Loucy (cell line): ENCODE data around the gene LPIN1.

Experiments
- H2AFZ ChIP-seq: fragments of 200-600 bp; sonication (generic); 2 replicates; pipeline ENCODE4 v1.6.0; 2016; ENCODE audit warnings: antibody characterized with exemption, mild to moderate bottlenecking, low read length, moderate library complexity
- H3F3A ChIP-seq: fragments of 200-600 bp; 2 replicates; pipeline ENCODE4 v1.6.0; 2016; ENCODE audit warnings: antibody characterized with exemption, low read depth, mild to moderate bottlenecking
- H3K27me3 ChIP-seq: fragments of 200-600 bp; sonication (generic); 2 replicates; pipeline ENCODE4 v1.6.1; 2014; ENCODE audit warnings: low read length, mild to moderate bottlenecking; ENCODE audit not compliant: insufficient read depth, poor library complexity, severe bottlenecking
- H3K36me3 ChIP-seq: fragments of 200-600 bp; sonication (generic); 2 replicates; pipeline ENCODE4 v1.6.1; 2016; ENCODE audit warnings: low read length; ENCODE audit not compliant: insufficient read depth
- H3K4me1 ChIP-seq: fragments of 200-600 bp; sonication (generic); 2 replicates; pipeline ENCODE4 v1.5.1; 2014; ENCODE audit warnings: low read length, mild to moderate bottlenecking; ENCODE audit not compliant: insufficient read depth, poor library complexity, severe bottlenecking
- H3K4me2 ChIP-seq: fragments of 200-600 bp; sonication (generic); 2 replicates; pipeline ENCODE4 v1.6.0; 2014; ENCODE audit warnings: antibody characterized with exemption, low read length, low read depth, mild to moderate bottlenecking; ENCODE audit not compliant: poor library complexity, severe bottlenecking
- H3K4me3 ChIP-seq: fragments of 200-600 bp; sonication (generic); 2 replicates; pipeline ENCODE4 v1.5.1; 2014; ENCODE audit warnings: low read length, mild to moderate bottlenecking, mixed read lengths; ENCODE audit not compliant: poor library complexity, severe bottlenecking
- H3K79me2 ChIP-seq: fragments of 200-600 bp; sonication (generic); 2 replicates; pipeline ENCODE4 v1.6.1; 2014; ENCODE audit warnings: low read length; ENCODE audit not compliant: insufficient read depth
- H3K9ac ChIP-seq: fragments of 200-600 bp; sonication (generic); 2 replicates; pipeline ENCODE4 v1.6.0; 2014; ENCODE audit warnings: mild to moderate bottlenecking, low read depth, low read length, moderate library complexity; ENCODE audit not compliant: poor library complexity, severe bottlenecking
- H3K9me2 ChIP-seq: fragments of 200-600 bp; sonication (generic); replicated peaks from 2 replicates; pipeline ENCODE4 v1.6.1; 2016; ENCODE audit warnings: low read depth, low read length, mixed read lengths
- H3K9me3 ChIP-seq: fragments of 200-600 bp; sonication (generic); 2 replicates; pipeline ENCODE4 v1.6.1; 2014; ENCODE audit warnings: mild to moderate bottlenecking, antibody characterized with exemption, low read length, low read depth; ENCODE audit not compliant: insufficient read depth
- H4K20me1 ChIP-seq: fragments of 200-600 bp; sonication (generic); 2 replicates; pipeline ENCODE4 v1.6.0; 2014; ENCODE audit warnings: antibody characterized with exemption, low read length, mild to moderate bottlenecking; ENCODE audit not compliant: insufficient read depth, poor library complexity, severe bottlenecking
- EZH2phosphoT487 ChIP-seq: fragments of 200-600 bp; IDR thresholded peaks from 2 replicates; pipeline ENCODE4 v1.6.1; 2018; ENCODE audit warnings: antibody characterized with exemption, mild to moderate bottlenecking, moderate library complexity, borderline replicate concordance
- TF ChIP-seq, protein P1 (sequence below): fragments of 200-600 bp; sonication (generic); conservative IDR thresholded peaks from 2 replicates; pipeline ENCODE4 v1.5.1; 2014; ENCODE audit warnings: mild to moderate bottlenecking, antibody characterized with exemption, low read length

Gene LPIN1

DNA sequence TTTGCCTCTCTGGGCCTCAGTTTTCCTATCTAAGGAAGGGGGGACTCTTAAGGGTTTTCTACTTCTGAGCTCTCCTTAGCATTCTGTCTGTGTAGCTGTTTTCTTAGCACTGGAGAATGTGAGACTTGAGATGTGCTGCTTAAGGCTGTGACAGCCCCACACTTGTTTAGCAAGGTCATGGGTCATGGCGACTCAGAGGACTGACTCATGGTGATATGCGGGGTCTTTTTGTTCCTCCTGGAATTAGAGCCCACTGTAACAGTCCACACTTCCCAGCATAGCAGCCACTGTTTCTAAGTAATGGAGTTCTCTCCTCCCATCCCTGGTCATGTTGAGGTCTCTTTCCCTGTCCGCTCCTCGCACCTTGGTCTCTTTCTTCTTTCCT is 4.1 kb upstream of the LPIN1 start:
- Histone ChIP-seq H3K4me2 (no peak overlapping the region), H3K79me2 (peaks cover 12% of the 10 kb centered on the region), H3K36me3 (no peaks in the 10 kb centered on the region), H3K27me3 (no peaks in the 10 kb centered on the region), H3K9ac (no peak overlapping the region), H3F3A (no peaks in the 10 kb centered on the region), H3K9me3 (no peaks in the 10 kb centered on the region), H2AFZ (no peak overlapping the region), H4K20me1 (peaks cover 4% of the 10 kb centered on the region), H3K9me2 (no peaks in the 10 kb centered on the region), H3K4me1 (peaks cover 36% of the 10 kb centered on the region), H3K4me3 (no peak overlapping the region)
- no peak for TF ChIP-seq EZH2phosphoT487
- TF ChIP-seq, protein P1, sequence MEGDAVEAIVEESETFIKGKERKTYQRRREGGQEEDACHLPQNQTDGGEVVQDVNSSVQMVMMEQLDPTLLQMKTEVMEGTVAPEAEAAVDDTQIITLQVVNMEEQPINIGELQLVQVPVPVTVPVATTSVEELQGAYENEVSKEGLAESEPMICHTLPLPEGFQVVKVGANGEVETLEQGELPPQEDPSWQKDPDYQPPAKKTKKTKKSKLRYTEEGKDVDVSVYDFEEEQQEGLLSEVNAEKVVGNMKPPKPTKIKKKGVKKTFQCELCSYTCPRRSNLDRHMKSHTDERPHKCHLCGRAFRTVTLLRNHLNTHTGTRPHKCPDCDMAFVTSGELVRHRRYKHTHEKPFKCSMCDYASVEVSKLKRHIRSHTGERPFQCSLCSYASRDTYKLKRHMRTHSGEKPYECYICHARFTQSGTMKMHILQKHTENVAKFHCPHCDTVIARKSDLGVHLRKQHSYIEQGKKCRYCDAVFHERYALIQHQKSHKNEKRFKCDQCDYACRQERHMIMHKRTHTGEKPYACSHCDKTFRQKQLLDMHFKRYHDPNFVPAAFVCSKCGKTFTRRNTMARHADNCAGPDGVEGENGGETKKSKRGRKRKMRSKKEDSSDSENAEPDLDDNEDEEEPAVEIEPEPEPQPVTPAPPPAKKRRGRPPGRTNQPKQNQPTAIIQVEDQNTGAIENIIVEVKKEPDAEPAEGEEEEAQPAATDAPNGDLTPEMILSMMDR = no peak

DNA sequence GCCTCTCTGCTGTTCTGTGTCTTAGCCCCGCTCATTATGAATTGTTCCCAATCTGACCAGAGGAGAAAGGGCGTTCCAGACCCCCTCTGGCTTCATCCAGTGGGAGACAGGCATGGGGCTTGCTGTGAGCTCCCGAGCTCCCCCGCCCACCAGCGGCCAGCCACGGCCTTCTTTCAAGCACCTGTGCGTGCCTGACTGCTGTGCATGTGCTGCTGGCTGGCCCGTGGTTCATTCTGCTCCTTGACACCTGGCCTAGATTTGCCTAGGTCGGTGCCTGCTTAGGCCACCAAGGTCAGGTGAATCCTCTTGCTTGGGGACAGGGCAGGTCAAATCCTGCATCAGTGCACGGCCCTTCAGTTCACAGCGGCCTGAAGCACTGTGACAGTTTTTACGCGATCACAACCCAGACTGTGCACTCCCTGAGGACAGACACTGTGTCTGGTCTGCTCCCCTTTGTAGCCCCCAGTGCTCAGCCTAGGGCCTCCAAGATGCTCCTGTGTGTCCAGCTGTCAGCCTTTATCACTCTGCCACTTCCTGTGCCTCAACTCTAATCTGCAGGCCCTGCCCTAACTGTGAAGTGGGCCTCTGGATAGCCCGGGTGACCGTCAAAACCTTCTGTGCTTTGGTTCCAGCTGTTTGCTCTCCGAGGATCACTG is 3.6 kb upstream of the LPIN1 start:
- Histone ChIP-seq H4K20me1 (peaks cover 4% of the 10 kb centered on the region), H3K4me3 (no peak overlapping the region), H2AFZ (no peak overlapping the region), H3K9ac (no peak overlapping the region), H3K9me3 (no peaks in the 10 kb centered on the region), H3K27me3 (no peaks in the 10 kb centered on the region), H3K36me3 (no peaks in the 10 kb centered on the region), H3K9me2 (no peaks in the 10 kb centered on the region), H3K4me2 (no peak overlapping the region), H3F3A (no peaks in the 10 kb centered on the region), H3K4me1 (peaks cover 41% of the 10 kb centered on the region), H3K79me2 (peaks cover 17% of the 10 kb centered on the region)
- TF ChIP-seq, protein P1 = no peak

DNA sequence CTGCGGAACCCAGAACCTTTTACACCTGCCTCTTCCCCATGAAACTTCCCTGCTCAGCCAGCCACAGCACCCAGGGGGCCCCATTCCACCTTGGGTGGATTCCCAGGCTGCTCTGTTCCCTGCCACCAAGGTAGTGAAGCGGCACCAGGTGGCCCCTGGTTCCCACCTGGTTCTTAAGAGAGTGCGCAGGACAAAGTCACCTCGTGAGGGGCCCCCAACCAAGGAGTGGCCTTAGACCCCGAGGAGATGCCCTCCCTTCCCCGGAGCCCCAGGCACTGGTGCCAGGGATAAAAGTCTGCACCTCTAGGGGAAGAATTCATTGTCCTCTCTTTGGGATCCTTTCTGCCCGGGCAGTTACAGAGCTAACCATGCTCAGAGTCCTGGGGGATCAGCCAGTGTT is 3.1 kb upstream of the LPIN1 start:
- no peaks in the 10 kb centered on the region for H3K27me3 ChIP-seq
- no peaks in the 10 kb centered on the region for H3K9me3 ChIP-seq
- H3K4me2 ChIP-seq = no peak overlapping the region
- TF ChIP-seq, protein P1 = no peak
- TF ChIP-seq EZH2phosphoT487 = no peak
- peaks cover 6% of the 10 kb centered on the region for H4K20me1 ChIP-seq
- H3K4me1 ChIP-seq = peaks cover 44% of the 10 kb centered on the region
- no peak overlapping the region for H3K4me3 ChIP-seq
- H2AFZ ChIP-seq = no peak overlapping the region
- no peak overlapping the region for H3K9ac ChIP-seq
- H3F3A ChIP-seq = no peaks in the 10 kb centered on the region
- no peaks in the 10 kb centered on the region for H3K9me2 ChIP-seq
- peaks cover 22% of the 10 kb centered on the region for H3K79me2 ChIP-seq
- H3K36me3 ChIP-seq = no peaks in the 10 kb centered on the region
